CD4-positive, alpha-beta memory T cell (primary cell): ENCODE data around the gene DPH3. TPM values are rescaled to one million over a fixed set of nuclear protein-coding genes. Genes with fewer than 3 reads are reported as not detected.

Experiments used
- polyA plus RNA-seq, 2 donors: library from polyadenylated mRNA; unstranded; fragments of 300-500 nt; fragmentation: Illumina TruSeq; gene quantifications; one replicate each; pipeline ENCODE4 v1.2.3, GENCODE V29; 2021
- total RNA-seq, 2 experiments: library from RNA; stranded (reverse); gene quantifications; one replicate each; pipeline ENCODE4 v1.2.3, GENCODE V29; 2021

The DPH3 gene
- total and polyA plus RNA-seq, 4 experiments from 2014 or later = 15.2 to 39.7 (median 17.5) TPM

Other genes with a start within 250 kb of the DPH3 start
- not detected for gene GALNT15, start 90.3 kb downstream of the DPH3 start, total RNA-seq
- not detected for gene GALNT15, start 90.3 kb downstream of the DPH3 start, polyA plus RNA-seq
- gene OXNAD1, start 269 bp upstream of the DPH3 start, total RNA-seq = 10 to 100 TPM; 78.5 to 84.7 TPM
- gene OXNAD1, start 269 bp upstream of the DPH3 start, polyA plus RNA-seq = 10 to 100 TPM; 61.7 to 68.0 TPM
- gene RFTN1, start 248.8 kb upstream of the DPH3 start, total RNA-seq = 10 to 100 TPM; 47.1 to 59.7 TPM
- gene RFTN1, start 248.8 kb upstream of the DPH3 start, polyA plus RNA-seq = 10 to 100 TPM; 38.3 to 57.0 TPM